Measurements from ENCODE around the gene ARHGEF25.
"Not testable (repeated sequence)": the region's sequence is repeated elsewhere in the genome, so short reads cannot be mapped to it uniquely, and the experiment has no call there.

ARHGEF25 gene

GRCh38 chr12:57638096-57638495 is 26.9 kb downstream of the ARHGEF25 start:
- no peak for DNase-seq

- DNase-seq = no peak
Measured at GRCh38 chr12:57640175-57641042, 29.2 kb downstream of the ARHGEF25 start.

- no peak for DNase-seq
Measured at GRCh38 chr12:57641699-57642442, 30.6 kb downstream of the ARHGEF25 start.

- not testable (repeated sequence) for DNase-seq
Measured at GRCh38 chr12:57645990-57646658, 34.9 kb downstream of the ARHGEF25 start.

GRCh38 chr12:57646659-57647049 is 35.4 kb downstream of the ARHGEF25 start:
- DNase-seq = not testable (repeated sequence)

- no peak for DNase-seq
Measured at GRCh38 chr12:57654042-57654441, 42.8 kb downstream of the ARHGEF25 start.

GRCh38 chr12:57655541-57656240 is 44.5 kb downstream of the ARHGEF25 start:
- DNase-seq = no peak

GRCh38 chr12:57656408-57656807 is 45.2 kb downstream of the ARHGEF25 start:
- not testable (repeated sequence) for DNase-seq

GRCh38 chr12:57657744-57658143 is 46.5 kb downstream of the ARHGEF25 start:
- no peak for DNase-seq

GRCh38 chr12:57658890-57659289 is 47.7 kb downstream of the ARHGEF25 start:
- DNase-seq = no peak

GRCh38 chr12:57661376-57661775 is 50.1 kb downstream of the ARHGEF25 start:
- DNase-seq = no peak

GRCh38 chr12:57665066-57665820 is 54.0 kb downstream of the ARHGEF25 start:
- DNase-seq = not testable (repeated sequence)
